Neutrophil (primary cell): ENCODE results near the gene TAPBP.

ENCODE experiments used
- H3K27ac ChIP-seq: fragments of 200-600 bp; sonication (generic); 2 replicates; pipeline ENCODE4 v1.5.1; 2016; ENCODE audit warnings: mild to moderate bottlenecking, moderate library complexity
- H3K27me3 ChIP-seq: fragments of 200-600 bp; sonication (generic); 2 replicates; pipeline ENCODE4 v1.6.0; 2016; ENCODE audit warnings: mild to moderate bottlenecking
- H3K36me3 ChIP-seq: fragments of 200-600 bp; sonication (generic); 2 replicates; pipeline ENCODE4 v1.5.1; 2017
- H3K4me1 ChIP-seq, 2 experiments: fragments of 200-600 bp in 1 of 2; sonication (generic) in 1 of 2; 1 replicate in 1 of 2; 2 replicates in 1 of 2; pipeline versions ENCODE4 v1.5.1 to v1.6.1; 2013 to 2016; ENCODE audit warnings: low read depth in 1 of 2, low read length in 1 of 2, mild to moderate bottlenecking in 1 of 2, moderate library complexity in 1 of 2; ENCODE audit not compliant: control insufficient read depth in 1 of 2, insufficient read depth in 1 of 2
- H3K4me3 ChIP-seq, 2 experiments: fragments of 200-600 bp in 1 of 2; sonication (generic) in 1 of 2; 1 replicate in 1 of 2; 2 replicates in 1 of 2; pipeline ENCODE4 v1.5.1; 2013 to 2016; ENCODE audit warnings: low read depth in 1 of 2, low read length in 1 of 2, mild to moderate bottlenecking in 1 of 2, moderate library complexity in 1 of 2
- H3K9me3 ChIP-seq: fragments of 200-600 bp; sonication (generic); 2 replicates; pipeline ENCODE4 v1.5.1; 2016
- CTCF ChIP-seq: fragments of 200-600 bp; sonication (generic); IDR thresholded peaks from 2 replicates; pipeline ENCODE4 v1.5.1; 2016; ENCODE audit warnings: antibody characterized with exemption

Gene TAPBP

GRCh38 chr6:33259032-33259431 lies 54.8 kb downstream of the TAPBP start:
- Histone ChIP-seq H3K4me3 (no peak overlapping the region), H3K4me1 (no peaks in the 10 kb centered on the region), H3K27ac (no peak overlapping the region), H3K36me3 (peaks cover 55% of the 10 kb centered on the region), H3K27me3 (no peaks in the 10 kb centered on the region), H3K9me3 (no peaks in the 10 kb centered on the region)
- TF ChIP-seq CTCF = no peak

- no peak for TF ChIP-seq CTCF
- Histone ChIP-seq H3K9me3 (no peaks in the 10 kb centered on the region), H3K4me3 (no peak overlapping the region), H3K27me3 (no peaks in the 10 kb centered on the region), H3K4me1 (peaks cover 6% of the 10 kb centered on the region in 2 experiments), H3K36me3 (peaks cover 23% of the 10 kb centered on the region), H3K27ac (no peak overlapping the region)
Measured at GRCh38 chr6:33254591-33254990, 59.3 kb downstream of the TAPBP start.

- Histone ChIP-seq H3K27ac (no peak overlapping the region), H3K4me3 (no peak overlapping the region), H3K9me3 (no peaks in the 10 kb centered on the region), H3K4me1 (peaks cover 22 to 24% of the 10 kb centered on the region in 2 experiments), H3K27me3 (peaks cover 4% of the 10 kb centered on the region), H3K36me3 (peaks cover 12% of the 10 kb centered on the region)
- no peak for TF ChIP-seq CTCF
Measured at GRCh38 chr6:33252759-33253158, 61.1 kb downstream of the TAPBP start.

- peaks cover 23 to 24% of the 10 kb centered on the region in 2 experiments for H3K4me1 ChIP-seq
- TF ChIP-seq CTCF = no peak
- H3K9me3 ChIP-seq = no peaks in the 10 kb centered on the region
- H3K27ac ChIP-seq = no peak overlapping the region
- peaks cover 17% of the 10 kb centered on the region for H3K27me3 ChIP-seq
- no peak overlapping the region for H3K4me3 ChIP-seq
- peaks cover 5% of the 10 kb centered on the region for H3K36me3 ChIP-seq
Measured at GRCh38 chr6:33251395-33252012, 62.4 kb downstream of the TAPBP start.

- no peak overlapping the region for H3K27ac ChIP-seq
Measured at GRCh38 chr6:33250731-33251130, 63.1 kb downstream of the TAPBP start.

More at GRCh38 chr6:33250731-33251130, 63.1 kb downstream of the TAPBP start:
- Histone ChIP-seq H3K36me3 (peaks cover 5% of the 10 kb centered on the region), H3K9me3 (no peaks in the 10 kb centered on the region), H3K27me3 (peaks cover 25% of the 10 kb centered on the region), H3K4me3 (no peak overlapping the region), H3K4me1 (peaks cover 23 to 24% of the 10 kb centered on the region in 2 experiments)
- no peak for TF ChIP-seq CTCF
